OCI-LY7 (cell line): Measurements from ENCODE around the gene REC8.

Source experiments
- EZH2phosphoT487 ChIP-seq: fragments of 200-600 bp; sonication (generic); IDR thresholded peaks from 2 replicates; pipeline ENCODE4 v1.6.1; 2018; ENCODE audit warnings: low read depth, borderline replicate concordance, mild to moderate bottlenecking, mixed run types, antibody characterized with exemption, low read length, moderate library complexity, mixed read lengths
- TF ChIP-seq, protein P1 (sequence below): fragments of 200-600 bp; sonication (generic); conservative IDR thresholded peaks from 2 replicates; pipeline ENCODE4 v1.5.1; 2014; ENCODE audit warnings: mild to moderate bottlenecking, antibody characterized with exemption, low read length, moderate library complexity, mixed read lengths

DNA sequence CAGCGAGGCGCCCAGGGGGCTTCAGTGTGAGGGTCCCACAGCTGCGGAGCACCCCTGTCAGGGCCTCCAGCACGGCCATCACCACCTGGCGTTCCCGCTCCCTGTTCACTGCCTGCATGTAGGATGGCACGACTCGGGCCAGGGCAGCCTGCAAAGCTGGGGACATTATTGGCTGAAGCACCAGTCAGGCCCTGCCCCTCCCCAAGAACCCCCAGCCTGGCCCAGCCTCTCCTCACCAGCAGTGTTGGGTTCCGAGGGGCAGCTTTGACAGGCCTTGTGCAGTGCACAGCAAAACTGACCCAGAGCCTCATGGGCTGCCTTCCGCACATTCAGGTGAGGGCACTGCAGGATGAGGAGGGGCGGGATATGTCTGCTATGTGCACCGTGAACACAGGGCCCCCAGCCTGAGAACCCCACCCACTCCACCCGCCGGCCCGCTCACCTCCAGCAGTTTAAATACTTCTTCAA is 11.2 kb downstream of the REC8 start:
- TF ChIP-seq, protein P1, sequence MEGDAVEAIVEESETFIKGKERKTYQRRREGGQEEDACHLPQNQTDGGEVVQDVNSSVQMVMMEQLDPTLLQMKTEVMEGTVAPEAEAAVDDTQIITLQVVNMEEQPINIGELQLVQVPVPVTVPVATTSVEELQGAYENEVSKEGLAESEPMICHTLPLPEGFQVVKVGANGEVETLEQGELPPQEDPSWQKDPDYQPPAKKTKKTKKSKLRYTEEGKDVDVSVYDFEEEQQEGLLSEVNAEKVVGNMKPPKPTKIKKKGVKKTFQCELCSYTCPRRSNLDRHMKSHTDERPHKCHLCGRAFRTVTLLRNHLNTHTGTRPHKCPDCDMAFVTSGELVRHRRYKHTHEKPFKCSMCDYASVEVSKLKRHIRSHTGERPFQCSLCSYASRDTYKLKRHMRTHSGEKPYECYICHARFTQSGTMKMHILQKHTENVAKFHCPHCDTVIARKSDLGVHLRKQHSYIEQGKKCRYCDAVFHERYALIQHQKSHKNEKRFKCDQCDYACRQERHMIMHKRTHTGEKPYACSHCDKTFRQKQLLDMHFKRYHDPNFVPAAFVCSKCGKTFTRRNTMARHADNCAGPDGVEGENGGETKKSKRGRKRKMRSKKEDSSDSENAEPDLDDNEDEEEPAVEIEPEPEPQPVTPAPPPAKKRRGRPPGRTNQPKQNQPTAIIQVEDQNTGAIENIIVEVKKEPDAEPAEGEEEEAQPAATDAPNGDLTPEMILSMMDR = no peak
- TF ChIP-seq EZH2phosphoT487 = no peak
